Measurements from ENCODE around the gene RRP1B. TPM values are rescaled to one million over a fixed set of nuclear protein-coding genes. Genes with fewer than 3 reads are reported as not detected.
A peak's percentile ranks its signal among the peaks of the same experiment; 100 is the strongest.

The RRP1B gene
- total RNA-seq, 1 donor from 2014 or later = 10.6 TPM

DNA sequence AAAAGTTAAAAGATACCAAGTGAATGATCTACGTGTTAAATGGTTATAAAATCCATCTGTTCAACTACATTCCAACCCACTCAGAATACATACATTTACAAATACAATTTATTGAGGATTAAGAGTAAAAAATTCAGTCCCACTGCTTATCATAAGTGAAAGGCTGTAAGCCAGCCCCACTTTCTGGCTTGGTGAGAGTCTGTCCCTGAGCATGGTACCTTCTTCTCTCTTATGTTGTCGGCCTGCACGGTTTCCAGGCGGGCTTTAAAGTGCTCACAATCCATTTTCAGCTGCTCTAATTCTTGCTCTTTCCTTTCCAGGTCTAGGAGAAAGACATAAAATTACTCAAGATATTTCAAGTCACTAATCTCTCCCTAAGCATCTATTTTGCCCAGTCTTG is 15.3 kb upstream of the RRP1B start:
- intact Hi-C loops (cut with DNase I) = loop anchor here (2.0 kb wide), 1 partner anchor 57 kb away; no protein-coding TSS in a partner anchor
- Histone ChIP-seq H3K4me3 (no peak overlapping the region), H3K27ac (peak overlapping the region in 1 of 2 donors; percentile 27), H3K9me3 (no peaks in the 10 kb centered on the region), H3K36me3 (no peaks in the 10 kb centered on the region), H3K27me3 (no peaks in the 10 kb centered on the region), H3K4me1 (no peaks in the 10 kb centered on the region)
- TF ChIP-seq, protein P1, sequence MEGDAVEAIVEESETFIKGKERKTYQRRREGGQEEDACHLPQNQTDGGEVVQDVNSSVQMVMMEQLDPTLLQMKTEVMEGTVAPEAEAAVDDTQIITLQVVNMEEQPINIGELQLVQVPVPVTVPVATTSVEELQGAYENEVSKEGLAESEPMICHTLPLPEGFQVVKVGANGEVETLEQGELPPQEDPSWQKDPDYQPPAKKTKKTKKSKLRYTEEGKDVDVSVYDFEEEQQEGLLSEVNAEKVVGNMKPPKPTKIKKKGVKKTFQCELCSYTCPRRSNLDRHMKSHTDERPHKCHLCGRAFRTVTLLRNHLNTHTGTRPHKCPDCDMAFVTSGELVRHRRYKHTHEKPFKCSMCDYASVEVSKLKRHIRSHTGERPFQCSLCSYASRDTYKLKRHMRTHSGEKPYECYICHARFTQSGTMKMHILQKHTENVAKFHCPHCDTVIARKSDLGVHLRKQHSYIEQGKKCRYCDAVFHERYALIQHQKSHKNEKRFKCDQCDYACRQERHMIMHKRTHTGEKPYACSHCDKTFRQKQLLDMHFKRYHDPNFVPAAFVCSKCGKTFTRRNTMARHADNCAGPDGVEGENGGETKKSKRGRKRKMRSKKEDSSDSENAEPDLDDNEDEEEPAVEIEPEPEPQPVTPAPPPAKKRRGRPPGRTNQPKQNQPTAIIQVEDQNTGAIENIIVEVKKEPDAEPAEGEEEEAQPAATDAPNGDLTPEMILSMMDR (IDR thresholded peaks at IDR 0.05) = no peak
- no peak for DNase-seq (ENCODE audit: low spot score in 2 of 2)

DNA sequence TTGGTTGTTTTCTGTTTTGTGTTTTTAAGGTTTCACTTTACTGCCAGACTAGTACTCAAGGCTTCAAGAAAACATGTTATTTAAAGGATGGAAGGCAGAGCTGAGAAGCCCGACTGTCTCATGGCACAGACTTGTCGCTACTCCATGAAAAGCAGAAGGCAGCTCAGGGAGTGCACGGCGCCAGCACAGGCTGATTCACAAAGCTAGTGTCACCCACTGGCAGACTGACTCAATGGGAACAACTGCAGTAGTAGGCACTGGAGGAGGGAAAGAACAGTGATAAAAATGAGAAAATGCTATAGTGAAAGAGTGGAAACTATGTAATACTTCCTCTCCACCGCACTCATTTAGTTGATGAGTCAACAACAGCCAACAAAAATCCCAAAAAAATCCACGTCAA is 14.8 kb upstream of the RRP1B start:
- Histone ChIP-seq H3K4me1 (no peaks in the 10 kb centered on the region), H3K9me3 (no peaks in the 10 kb centered on the region), H3K4me3 (no peak overlapping the region), H3K36me3 (no peaks in the 10 kb centered on the region), H3K27ac (peak overlapping the region in 1 of 2 donors; percentile 27), H3K27me3 (no peaks in the 10 kb centered on the region)
- intact Hi-C loops (cut with DNase I) = loop anchor here (2.0 kb wide), 1 partner anchor 58 kb away; no protein-coding TSS in a partner anchor
- DNase-seq (ENCODE audit: low spot score in 2 of 2) = peak in 1 of 2 donors; percentile 75
- TF ChIP-seq, protein P1 (IDR thresholded peaks at IDR 0.05) = no peak

DNA sequence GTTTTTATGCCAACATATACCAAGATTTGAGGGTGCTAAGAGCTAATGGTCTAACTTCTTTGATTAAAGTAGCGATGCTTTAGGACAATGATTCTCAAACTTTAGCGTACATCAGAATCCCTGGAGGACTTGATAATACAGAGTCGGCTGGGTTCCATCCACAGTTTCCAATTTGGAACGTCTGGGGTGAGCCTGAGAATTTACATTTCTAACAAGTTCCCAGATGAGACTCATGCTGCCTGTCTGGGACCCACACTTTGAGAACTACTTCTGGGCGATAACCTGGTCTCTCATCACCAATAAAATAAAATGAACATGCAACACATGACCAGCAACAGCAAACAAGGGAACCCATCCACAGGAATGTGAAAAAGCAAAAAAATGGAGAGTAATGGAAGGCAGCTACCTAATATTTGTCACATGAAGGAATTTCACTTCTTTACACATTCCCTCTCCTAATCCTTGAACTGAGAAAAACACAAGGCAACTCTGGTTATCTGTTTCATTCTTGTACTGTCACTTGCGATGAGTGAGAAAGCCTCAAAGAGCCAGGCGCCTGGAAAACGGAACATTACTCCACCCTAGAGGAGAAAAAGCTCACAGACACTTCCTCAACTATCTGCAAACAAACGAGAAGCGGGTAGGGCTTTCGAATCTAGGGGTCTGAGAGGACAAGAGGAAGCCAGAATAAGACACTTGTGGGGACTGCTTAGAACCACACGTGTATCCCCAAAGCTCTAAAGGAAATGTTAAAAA is 14.0 kb upstream of the RRP1B start:
- H3K27me3 ChIP-seq = no peaks in the 10 kb centered on the region
- intact Hi-C loops (cut with DNase I) = loop anchor here (2.0 kb wide), 1 partner anchor 59 kb away; no protein-coding TSS in a partner anchor
- no peaks in the 10 kb centered on the region for H3K9me3 ChIP-seq
- H3K36me3 ChIP-seq = no peaks in the 10 kb centered on the region
- DNase-seq (ENCODE audit: low spot score in 2 of 2) = peak in 1 of 2 donors; percentile 80
- peak overlapping the region in 1 of 2 donors; percentile 6 for H3K4me3 ChIP-seq
- TF ChIP-seq, protein P1 (IDR thresholded peaks at IDR 0.05) = peak; percentile 12 to 51 (median 17)
- peak overlapping the region in 1 of 2 donors; percentile 16 for H3K27ac ChIP-seq
- no peaks in the 10 kb centered on the region for H3K4me1 ChIP-seq

DNA sequence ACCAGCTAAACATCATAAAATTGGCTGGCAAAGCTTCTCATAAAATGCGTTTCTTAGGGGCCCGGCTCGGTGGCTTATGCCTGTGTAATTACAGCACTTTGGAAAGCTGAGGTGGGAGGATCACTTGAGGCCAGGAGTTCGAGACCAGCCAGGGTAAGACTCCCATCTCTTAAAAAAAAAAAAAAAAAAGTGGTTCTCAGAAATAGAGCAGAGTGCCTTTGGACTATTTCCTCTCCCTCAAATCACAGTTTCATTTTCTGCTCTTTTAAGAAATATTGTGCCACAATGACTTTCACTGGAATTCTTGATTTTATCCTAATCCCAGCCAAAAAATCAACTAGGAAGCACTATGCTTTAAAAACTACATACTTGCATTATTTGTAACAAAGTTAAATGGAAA is 13.4 kb upstream of the RRP1B start:
- H3K36me3 ChIP-seq = no peaks in the 10 kb centered on the region
- intact Hi-C loops (cut with DNase I) = loop anchor here (2.0 kb wide), 1 partner anchor 59 kb away; no protein-coding TSS in a partner anchor
- H3K4me3 ChIP-seq = peak overlapping the region in 1 of 2 donors; percentile 6
- DNase-seq (ENCODE audit: low spot score in 2 of 2) = no peak
- TF ChIP-seq, protein P1 (IDR thresholded peaks at IDR 0.05) = no peak
- no peaks in the 10 kb centered on the region for H3K9me3 ChIP-seq
- no peak overlapping the region for H3K27ac ChIP-seq
- H3K27me3 ChIP-seq = no peaks in the 10 kb centered on the region
- H3K4me1 ChIP-seq = no peaks in the 10 kb centered on the region

DNA sequence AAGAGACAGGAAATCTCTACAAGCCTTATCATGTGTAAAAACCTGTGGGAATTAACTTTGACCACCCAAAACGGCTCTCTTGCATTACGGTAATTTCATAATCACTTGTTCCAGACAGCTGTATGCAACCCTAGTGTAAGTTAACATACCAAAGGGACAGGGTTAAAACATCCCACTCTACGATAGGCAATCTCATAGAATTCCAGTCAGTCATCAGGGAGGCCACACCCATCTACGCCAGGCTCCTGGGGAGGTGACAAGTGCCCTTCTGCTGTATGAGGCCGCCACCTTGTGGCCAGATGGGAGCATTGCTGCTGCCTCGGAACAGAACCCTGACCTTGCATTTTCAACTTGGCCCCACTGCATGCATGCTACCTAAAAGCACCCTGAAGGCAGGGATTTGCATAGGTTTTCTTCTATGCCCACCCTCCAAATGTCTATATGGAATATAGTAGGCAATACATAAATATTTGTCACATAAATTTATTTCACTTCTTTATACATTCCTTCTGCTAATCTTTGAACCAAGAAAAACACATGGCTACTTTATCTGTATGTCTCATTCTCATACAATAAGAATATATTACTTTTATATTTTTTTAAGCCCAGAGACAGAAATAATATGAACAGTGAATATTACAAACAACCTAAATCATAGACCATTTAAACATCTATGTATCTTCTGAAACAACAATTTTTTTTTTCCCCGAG is 12.7 kb upstream of the RRP1B start:
- TF ChIP-seq, protein P1 (IDR thresholded peaks at IDR 0.05) = peak; percentile 98 to 99 (median 99)
- no peaks in the 10 kb centered on the region for H3K27me3 ChIP-seq
- no peak overlapping the region for H3K4me3 ChIP-seq
- no peaks in the 10 kb centered on the region for H3K9me3 ChIP-seq
- DNase-seq (ENCODE audit: low spot score in 2 of 2) = peak; percentile 56 to 96
- intact Hi-C loops (cut with DNase I) = no loop called here
- no peaks in the 10 kb centered on the region for H3K4me1 ChIP-seq
- H3K36me3 ChIP-seq = no peaks in the 10 kb centered on the region
- no peak overlapping the region for H3K27ac ChIP-seq

Data from ascending aorta (tissue), 2 donors.